Stimulated activated CD4-positive, alpha-beta T cell treated with anti-CD3 and anti-CD28 coated beads, Interleukin-15, amount 100 ng/mL, for 1 hour (primary cell): ENCODE results near the gene FNBP1.

ENCODE experiments used
- DNase-seq, 2 donors: peaks; one replicate each; pipeline ENCODE4 v3.0.0-alpha.2; 2020; ENCODE audit warnings: low read depth in 1 of 2, low spot score in 1 of 2

FNBP1 gene

DNA sequence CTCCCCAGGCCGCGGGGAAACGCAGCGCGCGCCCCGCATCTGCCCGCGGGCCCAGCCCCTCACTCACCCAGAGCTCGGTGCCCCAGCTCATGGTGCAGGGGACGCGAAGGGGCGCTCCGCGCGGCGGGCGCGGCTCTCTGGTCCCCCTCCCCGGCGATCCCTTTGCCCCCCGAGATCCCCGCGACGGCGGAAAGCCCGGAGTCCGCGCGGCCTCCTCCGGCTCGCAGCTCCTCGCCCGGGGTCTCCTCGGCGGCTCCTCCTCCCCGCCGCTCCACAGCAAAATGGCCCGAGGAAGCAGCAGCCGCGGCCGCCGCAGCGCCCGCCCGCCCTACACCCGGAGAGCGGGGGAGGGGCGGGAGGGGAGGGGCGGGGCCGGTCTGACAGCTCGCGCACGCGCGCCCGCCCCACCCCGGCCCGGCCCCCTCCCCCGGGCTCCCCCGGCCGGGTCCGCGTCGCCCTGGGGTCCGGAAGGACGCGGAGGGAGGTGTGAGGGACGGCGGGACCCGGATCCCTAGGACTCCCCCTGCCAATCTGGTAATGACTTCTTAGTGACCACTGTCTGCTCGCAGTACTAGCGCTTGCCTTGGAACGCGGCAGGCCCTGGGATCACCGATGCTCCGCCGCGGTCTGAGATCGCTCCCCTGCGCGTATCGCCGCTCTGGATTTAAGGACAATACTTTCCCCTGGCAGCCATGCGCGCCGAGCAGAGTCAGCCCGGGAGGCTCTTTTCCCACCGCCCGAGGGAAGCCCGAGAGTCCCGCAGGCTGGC, at the start of gene FNBP1:
Gene FNBP1 (minus strand): TSS at position 305 of the 769 bp plus-strand sequence. CDS start 214 bp downstream, at position 91.
- DNase-seq: peak; percentile 74 to 77

DNA sequence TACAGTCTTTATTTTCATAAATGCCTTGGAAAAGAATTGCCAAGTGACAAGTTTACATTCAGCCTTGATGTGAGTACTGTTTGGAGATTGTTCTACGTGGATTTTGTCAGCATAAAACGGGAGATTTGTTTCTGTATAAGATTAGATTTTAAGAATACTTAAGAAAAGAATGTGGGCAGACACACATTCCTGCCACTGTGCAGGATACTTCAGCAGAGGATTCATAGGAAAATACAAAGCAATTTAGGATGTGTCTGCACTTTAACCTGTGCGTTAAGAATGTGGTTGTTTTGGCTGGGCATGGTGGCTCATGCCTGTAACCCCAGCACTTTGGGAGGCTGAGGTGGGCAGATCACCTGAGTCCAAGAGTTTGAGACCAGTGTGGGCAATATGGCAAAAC, 47.9 kb upstream of the FNBP1 start:
- DNase-seq: no peak

DNA sequence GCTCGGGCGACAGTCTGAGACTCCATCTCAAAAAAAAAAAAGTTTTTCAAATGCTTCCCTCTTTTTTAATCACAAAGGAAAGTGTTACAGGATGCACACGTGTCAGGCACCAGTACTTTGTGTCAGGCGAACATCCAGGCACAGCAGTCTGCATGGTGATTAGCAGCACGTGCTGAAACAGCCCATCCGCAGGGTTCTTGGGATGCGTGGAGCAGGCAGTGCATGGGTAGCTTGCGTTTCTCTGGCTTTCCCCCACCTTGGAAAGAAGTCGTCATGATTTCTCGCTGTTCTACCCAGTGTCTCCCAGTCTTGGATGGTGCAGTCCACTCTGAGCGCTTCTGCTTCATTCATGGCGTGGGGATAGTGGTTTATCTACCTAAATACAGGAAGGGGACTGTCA, 46.2 kb upstream of the FNBP1 start:
- no peak for DNase-seq

DNA sequence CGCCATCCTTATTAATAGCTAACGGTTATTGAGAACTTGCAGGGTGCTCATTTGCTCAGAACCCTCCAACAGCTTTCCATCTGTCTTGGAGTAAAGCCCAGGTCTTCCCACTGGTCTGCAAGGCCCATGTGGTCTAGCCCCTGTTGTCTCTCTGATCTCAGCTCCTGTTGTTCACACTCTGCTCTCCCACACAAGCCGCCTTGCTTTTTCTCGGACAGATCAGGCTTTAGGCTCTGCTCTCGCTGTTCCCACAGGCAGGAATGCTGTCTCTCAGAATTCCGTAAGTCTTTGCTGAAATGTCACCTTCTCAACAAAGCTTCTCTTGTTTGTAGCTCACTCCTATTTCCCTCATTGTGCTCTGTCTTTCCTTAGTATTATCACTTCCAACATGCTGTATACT, 45.1 kb upstream of the FNBP1 start:
- no peak for DNase-seq

DNA sequence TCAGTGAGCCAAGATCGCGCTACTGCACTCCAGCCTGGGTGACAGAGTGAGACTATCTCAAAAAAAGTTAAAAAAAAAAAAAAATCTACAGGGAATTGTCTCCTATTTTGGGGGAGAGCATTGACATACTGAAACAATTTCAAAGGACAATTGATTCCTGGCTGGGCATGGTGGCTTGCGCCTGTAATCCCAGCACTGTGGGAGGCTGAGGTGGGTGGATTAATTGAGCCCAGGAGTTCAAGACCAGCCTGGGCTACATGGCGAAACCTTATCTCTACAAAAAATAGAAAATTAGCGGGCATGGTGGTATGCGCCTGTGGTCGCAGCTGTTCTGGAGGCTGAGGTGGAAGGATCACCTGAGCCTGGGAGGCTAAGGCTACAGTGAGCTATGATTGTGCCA, 41.3 kb upstream of the FNBP1 start:
- DNase-seq: no peak

DNA sequence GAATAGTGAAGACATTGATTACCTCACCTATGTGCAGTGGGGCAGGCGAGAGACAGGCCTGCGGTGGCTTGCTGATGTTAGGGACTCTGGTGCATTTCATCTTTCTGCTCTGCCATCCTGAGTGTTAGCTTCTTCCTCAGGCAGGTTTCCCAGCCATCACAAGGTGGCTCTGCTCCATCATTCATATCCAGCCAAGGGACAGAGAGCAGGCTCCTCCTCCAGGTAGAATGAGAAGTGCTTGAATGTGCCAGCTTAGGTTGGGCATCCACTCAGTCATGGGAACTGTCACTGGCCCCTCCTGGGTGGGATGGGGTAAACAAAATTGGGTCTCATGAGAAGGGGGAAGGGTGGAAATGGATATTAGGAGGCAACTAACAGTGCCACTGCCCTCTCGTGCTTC, 35.6 kb upstream of the FNBP1 start:
- DNase-seq: no peak

DNA sequence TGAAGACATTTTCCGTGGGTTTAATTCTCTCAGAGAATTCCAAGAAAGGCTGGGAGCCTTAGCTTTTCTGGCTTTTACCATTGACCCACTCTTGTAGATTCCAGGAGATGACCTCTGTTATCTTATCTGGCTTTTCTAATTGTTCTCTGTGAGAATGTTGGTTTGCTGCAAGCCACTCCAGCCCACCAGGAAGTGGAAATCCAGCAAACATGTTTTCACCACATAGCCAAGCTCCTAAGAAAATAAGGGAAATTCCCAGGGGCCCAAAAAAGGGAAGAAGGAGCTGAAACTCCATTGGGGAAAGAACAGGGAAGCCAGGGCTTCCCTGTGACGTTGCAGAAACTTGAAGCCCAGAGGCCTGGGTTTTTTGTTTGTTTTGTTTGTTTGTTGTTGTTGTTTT, 30.4 kb upstream of the FNBP1 start:
- no peak for DNase-seq

DNA sequence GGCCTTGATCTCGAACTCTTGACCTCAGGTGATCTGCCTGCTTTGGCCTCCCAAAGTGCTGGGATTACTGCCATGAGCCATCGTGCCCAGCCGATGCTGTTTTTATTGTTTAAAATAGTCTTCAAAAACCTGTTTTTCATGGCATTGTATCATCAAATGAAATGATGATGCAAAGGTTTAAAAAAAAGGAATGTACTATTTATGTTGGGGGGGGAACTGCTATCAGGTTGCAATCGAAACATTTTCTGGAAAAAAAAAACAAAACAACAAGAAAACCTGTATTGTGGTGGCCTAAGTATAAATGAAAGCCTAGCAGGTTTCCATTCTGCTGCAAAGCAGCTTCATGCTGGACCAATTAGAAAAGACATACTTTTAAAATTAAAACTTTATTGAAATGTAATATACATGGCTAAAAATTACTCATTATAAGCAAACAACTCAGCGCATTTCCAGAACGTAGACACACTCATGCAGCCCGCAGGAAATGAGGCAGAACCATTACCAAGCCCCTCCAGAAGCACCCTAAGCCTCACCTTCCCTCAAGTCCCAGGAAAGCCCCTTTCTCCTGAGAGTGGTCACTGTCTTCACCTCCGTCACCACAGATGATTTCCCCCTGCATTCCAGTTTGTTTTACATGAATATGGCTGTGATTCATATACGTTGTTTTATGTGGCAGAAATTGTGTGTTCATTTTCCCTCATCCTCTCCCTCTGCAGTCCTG, 29.7 kb upstream of the FNBP1 start:
- DNase-seq: no peak

DNA sequence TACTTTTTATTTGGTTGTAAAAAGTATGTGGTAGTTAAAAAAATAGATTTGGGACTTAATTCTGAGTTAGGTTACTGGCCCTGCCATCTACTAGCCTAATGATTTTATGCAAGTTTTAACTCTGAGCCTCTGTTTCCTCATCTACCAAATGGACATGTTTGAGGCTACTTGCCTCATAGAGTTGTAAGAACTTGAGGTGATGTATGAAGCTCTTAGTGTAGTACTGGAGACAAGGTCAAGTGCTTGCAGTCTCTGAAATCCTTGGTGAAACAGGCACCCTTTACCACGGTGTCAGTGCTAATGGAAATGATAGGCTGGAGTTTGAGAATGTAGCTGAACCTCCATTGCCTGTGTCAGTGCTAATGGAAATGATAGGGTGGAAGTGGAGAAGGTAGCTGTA, 26.1 kb upstream of the FNBP1 start:
- DNase-seq: no peak

DNA sequence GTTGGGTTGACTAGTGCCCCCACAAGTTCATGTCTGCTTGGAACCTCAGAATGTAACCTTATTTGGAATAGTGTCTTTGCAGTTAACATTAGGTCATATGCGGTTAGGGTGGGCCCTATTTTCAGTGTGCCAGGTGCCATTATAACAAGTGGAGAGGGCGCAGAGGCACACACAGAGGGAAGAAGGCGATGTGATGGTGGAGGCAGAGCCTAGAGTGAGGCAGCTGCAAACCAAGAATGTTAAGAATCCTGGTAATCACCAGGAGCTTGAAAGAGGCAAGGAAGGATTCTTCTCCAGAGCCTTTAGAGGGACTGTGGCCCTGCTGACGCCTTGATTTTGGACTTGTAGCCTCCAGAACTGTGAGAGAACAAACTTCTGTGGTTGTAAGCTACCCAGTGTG, 21.6 kb upstream of the FNBP1 start:
- DNase-seq: no peak

DNA sequence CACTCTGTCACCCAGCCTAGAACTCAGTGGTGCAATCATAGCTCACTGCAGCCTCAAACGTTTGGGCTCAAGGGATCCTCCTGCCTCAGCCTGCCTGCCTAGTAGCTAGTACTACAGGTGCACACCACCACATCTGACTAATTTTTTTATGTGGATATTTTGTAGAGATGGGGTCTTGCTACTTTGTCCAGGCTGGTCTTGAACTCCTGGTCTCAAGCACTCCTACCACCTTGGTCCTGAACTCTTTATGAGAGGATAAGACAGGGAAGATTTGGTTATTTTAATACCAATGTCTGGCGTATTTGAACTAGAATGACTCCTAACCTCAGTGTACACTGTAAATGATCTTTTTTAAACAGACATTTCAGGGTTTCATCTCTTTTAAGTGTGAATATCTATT, 19.8 kb upstream of the FNBP1 start:
- no peak for DNase-seq

DNA sequence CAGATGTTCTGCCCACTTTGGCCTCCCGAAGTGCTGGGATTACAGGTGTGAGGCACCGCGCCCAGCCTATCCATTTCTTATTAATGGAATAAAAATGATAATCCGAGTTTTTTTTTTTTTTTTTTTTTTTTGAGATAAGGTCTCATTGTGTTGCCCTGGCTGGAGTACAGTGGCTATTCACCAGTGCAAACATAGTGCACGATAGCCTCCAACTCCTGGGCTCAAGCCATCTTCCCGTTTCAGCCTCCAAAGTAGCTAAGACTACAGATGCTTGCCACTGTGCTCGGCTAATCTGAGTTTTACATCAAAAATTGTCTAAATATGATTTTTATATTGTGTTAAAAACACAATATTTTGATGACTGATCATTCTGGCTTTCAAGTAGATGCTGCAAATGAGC, 17.3 kb upstream of the FNBP1 start:
- no peak for DNase-seq

DNA sequence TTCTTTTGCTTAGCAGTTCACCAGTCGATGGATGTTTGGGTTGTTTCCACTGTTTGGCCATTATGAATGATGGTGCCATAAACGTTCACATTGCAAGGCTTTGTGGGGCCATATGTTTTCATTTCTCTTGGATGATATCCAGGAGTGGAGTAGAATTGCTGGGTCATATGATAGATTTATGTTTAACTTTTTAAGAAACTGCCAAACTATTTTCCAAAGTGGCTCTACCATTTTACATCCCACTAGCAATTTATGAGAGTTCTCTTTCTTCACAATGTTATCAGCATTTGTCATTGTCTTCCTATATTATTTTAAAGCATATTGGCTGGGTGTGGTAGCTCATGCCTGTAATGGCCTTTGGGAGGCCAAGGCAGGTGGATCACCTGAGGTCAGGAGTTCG, 15.9 kb upstream of the FNBP1 start:
- DNase-seq: no peak

DNA sequence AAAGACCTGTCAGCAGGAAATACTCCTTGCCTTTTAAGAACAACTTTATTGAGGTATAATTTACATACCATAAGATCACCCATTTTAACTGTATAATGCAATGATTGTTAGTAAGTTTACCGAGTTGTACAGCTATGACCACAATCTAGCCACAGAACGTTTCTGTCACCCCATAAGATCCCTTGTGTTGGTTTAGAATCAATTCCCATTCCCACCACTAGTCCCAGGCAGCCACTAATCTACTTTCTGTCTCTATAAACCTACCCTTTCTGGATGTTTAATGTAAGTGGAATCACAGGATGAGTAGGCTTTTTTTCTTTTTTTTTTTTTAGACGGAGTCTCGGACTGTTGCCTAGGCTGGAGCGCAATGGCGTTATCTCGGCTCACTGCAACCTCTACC, 15.2 kb upstream of the FNBP1 start:
- DNase-seq: no peak

DNA sequence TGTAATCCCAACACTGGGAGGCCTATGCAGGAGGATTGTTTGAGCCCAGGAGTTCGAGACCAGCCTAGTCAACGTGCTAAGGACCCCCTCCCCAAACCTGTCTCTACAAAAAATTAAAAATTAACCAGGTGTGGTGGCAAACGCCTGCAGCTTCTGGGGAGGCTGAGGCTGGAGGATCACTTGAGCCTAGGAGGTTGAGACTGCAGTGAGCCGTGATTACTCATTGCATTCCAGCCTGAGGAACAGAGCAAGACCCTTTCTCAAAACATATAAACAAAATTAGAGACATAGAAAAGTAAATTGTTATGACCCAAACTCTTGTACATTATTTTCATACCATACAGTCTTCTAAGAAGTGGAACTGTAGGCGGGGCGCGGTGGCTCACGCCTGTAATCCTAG, 11.8 kb upstream of the FNBP1 start:
- no peak for DNase-seq

DNA sequence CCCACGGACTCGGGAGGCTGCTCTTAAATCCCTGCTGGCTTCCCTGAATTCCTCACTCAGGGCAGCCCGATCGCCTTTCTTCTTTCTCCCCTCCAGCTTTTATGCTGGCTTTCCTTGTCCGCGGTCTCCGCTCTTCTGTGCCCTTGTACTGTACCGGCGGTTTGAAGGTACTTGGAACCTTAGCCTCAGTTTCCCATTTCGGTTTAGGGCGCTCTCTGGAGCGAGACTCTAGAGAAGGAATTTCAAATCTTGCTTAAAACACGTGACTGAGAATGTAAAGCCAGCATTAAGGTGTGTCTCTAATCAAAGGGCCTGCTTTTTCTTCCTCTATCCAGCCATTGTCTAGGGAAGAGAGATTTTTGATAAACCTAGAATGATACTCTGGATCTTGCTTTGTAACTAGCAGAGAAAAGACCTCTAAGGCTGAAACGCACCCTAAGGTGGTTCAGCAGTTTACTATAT, 11.4 kb upstream of the FNBP1 start:
- DNase-seq: no peak

DNA sequence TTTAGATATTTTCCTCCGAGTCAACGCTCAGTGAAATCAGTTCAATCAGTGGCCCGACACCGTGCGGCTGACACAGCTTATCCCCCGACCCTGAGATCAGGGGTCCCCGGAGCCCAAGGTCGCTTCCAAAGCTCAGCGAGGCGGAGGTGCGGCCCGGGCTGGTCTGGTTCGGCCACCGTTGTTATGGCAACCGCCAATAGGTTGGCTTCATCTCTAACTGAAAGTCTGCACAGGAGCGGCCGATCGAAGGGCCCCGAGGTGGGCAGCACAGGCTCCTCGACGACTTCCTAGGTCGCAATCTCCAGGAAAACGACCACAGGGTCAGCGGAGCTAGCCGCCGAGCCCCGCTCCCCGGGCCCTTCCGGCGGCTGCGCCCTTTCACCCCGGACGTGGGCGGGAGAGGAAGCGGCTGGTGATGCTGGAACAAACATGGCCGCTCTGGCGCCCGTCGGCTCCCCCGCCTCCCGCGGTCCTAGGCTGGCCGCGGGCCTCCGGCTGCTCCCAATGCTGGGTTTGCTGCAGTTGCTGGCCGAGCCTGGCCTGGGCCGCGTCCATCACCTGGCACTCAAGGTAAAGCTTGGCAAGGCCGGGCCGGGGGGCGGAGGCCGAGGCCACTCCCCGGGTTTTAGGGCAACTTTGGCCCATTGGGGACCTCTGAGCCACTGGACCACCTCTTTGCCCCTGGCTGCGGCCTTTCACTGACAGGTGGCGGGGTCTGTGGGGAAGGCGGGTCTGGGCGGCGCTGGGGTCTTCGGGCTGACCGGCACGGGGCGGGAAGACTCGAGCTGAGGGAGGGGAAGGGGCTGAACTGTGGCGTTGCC, 10.7 kb upstream of the FNBP1 start, which contains the start of gene GPR107:
Gene GPR107 (plus strand): TSS at position 403 of the 821 bp plus-strand sequence. CDS start 27 bp downstream, at position 430.
- peak; percentile 61 to 65 for DNase-seq

DNA sequence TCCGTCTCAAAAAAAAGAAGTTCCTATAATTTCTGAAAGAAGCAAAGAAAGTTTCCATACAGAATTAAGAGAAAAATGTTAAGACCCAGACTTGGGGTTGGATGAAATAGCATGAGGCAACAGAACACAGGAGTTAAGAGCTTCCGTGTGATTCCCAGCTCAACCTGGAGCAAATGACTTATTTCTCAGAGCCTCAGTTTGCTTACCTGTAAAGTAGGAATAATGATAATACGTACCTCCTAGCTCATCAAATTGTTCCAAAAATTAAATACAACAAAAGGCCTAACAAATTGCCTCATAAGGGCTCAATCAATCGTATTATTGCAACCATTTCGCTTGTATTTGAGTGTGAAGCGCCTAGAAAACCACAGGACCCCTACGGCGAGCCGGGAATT, 10.1 kb upstream of the FNBP1 start:
- no peak for DNase-seq

DNA sequence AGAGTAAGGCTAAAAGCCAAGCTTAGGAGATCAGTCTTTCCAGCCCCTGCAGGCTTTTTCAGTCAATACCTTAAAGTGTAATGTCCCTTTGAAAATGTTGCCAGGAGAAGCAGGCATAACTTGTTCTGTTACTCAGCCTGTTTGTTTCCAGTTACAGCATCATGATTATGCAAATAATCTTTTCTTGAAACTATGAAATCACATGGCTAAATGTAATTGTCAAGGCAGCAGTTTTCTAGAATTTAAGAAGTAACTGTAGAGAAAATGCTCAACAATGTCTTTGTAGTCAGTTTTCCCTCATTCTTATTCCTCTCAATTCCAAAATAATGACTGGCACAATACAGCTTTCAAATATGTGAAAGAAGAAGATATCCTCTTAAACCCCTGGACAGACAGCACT, 8.9 kb upstream of the FNBP1 start:
- no peak for DNase-seq

DNA sequence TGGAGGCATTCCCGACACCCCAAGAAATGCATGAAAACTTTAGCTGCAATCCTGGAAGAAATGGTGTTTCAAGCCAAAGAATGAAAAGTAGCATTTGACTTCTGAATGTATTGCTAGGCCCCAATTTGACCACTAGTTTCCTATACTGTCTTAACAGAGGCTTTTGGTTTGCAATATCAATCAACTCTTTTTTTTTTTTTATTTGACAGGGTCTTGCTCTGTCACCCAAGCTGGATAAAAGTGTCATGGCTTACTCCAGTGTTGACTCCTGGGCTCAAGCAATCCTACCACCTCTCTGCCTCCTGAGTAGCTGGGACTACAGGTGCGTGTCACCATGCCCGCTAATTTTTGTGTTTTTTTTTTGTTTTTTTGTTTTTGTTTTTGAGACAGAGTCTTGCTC, 7.5 kb upstream of the FNBP1 start:
- no peak for DNase-seq

DNA sequence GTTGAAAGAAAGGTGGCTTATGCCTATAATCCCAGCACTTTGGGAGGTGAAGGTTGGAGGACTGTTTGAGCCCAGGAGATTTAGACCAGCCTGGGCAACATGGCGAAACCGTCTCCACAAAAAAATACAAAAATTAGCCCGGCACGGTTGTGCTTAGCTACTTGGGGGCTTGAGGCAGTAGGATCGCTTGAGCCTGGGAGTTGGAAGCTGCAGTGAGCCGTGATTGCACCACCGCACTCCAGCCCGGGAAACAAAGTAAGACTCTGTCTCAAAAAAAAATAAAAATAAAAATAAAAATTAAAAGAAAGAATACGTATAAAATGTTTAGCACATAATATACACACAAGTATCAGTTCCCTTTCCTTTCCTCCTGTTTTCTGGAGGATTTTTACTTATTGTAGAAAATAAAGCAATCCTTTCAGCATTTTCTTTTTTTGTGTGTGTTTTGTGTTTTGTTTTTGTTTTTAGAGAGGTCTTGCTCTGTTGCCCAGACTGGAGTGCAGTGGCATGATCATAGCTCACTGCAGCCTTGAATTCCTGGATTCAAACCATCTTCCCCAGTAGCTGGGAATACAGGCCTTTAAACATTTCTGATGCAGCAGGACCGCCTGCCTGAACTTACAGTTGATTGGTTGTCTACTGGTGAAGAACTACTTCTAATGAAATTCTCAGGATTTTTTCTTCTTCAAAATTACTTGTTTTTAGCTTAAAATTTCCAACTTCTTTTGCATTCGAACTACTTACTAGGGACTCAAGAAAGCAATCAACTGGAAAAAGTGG, 6.6 kb upstream of the FNBP1 start:
- no peak for DNase-seq
